Activated CD8-positive, alpha-beta T cell treated with anti-CD3 and anti-CD28 coated beads, Interleukin-2, amount 10 ng/mL, durations not matched to agents 7 days and 5 days (primary cell): ENCODE measurements around the gene NABP2. TPM values are rescaled to one million over a fixed set of nuclear protein-coding genes. Genes with fewer than 3 reads are reported as not detected.
A peak's percentile ranks its signal among the peaks of the same experiment; 100 is the strongest.

Source experiments
- ATAC-seq: fragments of 150-1000 bp; cut with Tn5 transposase; one replicate; pipeline ENCODE4 v1.10.0; 2021; ENCODE audit warnings: moderate library complexity
- CTCF ChIA-PET: fragments of 350-600 bp; sonication (Branson Sonifier 250); formaldehyde crosslinking; loops from one replicate; lab custom pipeline; 2021; ENCODE audit warnings: antibody characterized with exemption; lab: Charles Lee
- POLR2A ChIA-PET: fragments of 350-600 bp; sonication (Branson Sonifier 250); formaldehyde crosslinking; loops from one replicate; lab custom pipeline; 2021; ENCODE audit warnings: antibody characterized with exemption; lab: Charles Lee
- DNase-seq: peaks from one replicate; pipeline ENCODE4 v3.0.0-alpha.2; 2020
- H3K27ac Mint-ChIP-seq: one replicate; pipeline ENCODE4 v1.8.0; 2021; ENCODE audit warnings: mild to moderate bottlenecking, mixed read lengths
- H3K27me3 Mint-ChIP-seq: one replicate; pipeline ENCODE4 v1.8.0; 2021; ENCODE audit warnings: low read depth, mixed read lengths
- H3K36me3 Mint-ChIP-seq: one replicate; pipeline ENCODE4 v1.8.0; 2021; ENCODE audit warnings: low read depth, mixed read lengths
- H3K4me1 Mint-ChIP-seq: one replicate; pipeline ENCODE4 v1.8.0; 2021; ENCODE audit warnings: low read depth, mixed read lengths
- H3K4me3 Mint-ChIP-seq: one replicate; pipeline ENCODE4 v1.8.0; 2021; ENCODE audit warnings: mild to moderate bottlenecking, mixed read lengths
- H3K9me3 Mint-ChIP-seq: one replicate; pipeline ENCODE4 v1.8.0; 2022; ENCODE audit warnings: mixed read lengths; ENCODE audit not compliant: insufficient read depth
- total RNA-seq, 2 experiments: library from RNA; stranded (reverse); gene quantifications; one replicate each; pipeline ENCODE4 v1.2.3, GENCODE V29; 2021

The NABP2 gene
- total RNA-seq, 2 experiments from 2014 or later, result 64.3 to 69.5 TPM

DNA sequence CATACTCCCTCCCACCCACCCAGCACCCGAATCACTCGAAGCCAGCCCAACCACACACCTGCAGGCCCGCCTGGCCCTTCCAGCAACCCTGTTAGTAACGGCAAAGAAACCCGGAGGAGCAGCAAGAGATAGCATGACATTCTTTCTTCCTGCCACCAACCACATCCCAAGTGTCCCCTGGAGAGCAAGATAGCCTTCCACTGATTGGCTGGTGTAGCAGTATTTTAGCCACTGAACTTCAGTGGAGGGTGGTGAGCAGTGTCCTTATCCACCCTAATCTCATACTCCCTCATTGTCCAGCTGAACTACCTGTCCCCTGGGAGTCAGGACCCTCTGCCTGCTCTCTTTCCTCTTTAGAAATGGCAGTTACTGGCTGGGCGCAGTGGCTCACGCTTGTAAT is 4.9 kb downstream of the NABP2 start:
- CTCF ChIA-PET, result no interaction called here
- H3K9me3 Mint-ChIP-seq, result no peaks in the 10 kb centered on the region
- no peaks in the 10 kb centered on the region for H3K27me3 Mint-ChIP-seq
- H3K4me3 Mint-ChIP-seq, result no peak overlapping the region
- no peak overlapping the region for H3K27ac Mint-ChIP-seq
- peaks cover 20% of the 10 kb centered on the region for H3K36me3 Mint-ChIP-seq
- peaks cover 19% of the 10 kb centered on the region for H3K4me1 Mint-ChIP-seq
- DNase-seq (no peak), ATAC-seq (no peak)
- POLR2A ChIA-PET, result no interaction called here

DNA sequence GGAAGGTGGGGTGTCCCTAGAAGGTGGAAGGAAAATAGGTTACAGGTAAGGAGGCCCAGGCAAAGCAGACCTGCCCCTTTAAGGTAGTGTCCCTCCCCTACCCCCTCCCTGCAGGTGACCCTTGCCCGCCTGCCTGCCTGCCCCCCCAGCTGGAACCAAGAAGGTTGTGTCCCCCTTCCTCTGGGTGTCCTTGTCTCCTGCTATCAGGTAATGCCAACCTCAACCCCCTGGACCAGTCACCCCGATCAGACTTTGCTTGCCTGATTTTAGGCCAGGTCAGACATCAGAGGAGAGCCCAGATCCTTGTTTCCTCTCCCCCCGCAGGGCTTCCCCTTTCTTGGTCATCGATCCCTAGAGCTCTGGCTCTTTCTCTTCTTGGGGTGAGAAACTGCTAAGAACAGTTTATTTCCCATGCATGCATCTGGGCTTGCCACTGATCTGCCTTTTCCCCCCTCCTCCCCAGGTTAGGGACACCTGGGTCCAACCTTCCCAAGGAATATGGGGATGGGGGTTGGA is 5.8 kb downstream of the NABP2 start, which contains the start of gene SLC39A5:
Gene SLC39A5 (plus strand): TSS at position 136 of the 516 bp plus-strand sequence. CDS start 1,224 bp downstream, outside the sequence.
- H3K36me3 Mint-ChIP-seq, result peaks cover 20% of the 10 kb centered on the region
- H3K27me3 Mint-ChIP-seq, result no peaks in the 10 kb centered on the region
- ChIA-PET CTCF (no interaction called here), POLR2A (no interaction called here)
- DNase-seq (no peak), ATAC-seq (no peak)
- no peak within 1 kb of the TSS for H3K4me3 Mint-ChIP-seq
- H3K27ac Mint-ChIP-seq, result no peak within 1 kb of the TSS
- no peaks in the 10 kb centered on the region for H3K9me3 Mint-ChIP-seq
- peaks cover 12% of the 10 kb centered on the region for H3K4me1 Mint-ChIP-seq

DNA sequence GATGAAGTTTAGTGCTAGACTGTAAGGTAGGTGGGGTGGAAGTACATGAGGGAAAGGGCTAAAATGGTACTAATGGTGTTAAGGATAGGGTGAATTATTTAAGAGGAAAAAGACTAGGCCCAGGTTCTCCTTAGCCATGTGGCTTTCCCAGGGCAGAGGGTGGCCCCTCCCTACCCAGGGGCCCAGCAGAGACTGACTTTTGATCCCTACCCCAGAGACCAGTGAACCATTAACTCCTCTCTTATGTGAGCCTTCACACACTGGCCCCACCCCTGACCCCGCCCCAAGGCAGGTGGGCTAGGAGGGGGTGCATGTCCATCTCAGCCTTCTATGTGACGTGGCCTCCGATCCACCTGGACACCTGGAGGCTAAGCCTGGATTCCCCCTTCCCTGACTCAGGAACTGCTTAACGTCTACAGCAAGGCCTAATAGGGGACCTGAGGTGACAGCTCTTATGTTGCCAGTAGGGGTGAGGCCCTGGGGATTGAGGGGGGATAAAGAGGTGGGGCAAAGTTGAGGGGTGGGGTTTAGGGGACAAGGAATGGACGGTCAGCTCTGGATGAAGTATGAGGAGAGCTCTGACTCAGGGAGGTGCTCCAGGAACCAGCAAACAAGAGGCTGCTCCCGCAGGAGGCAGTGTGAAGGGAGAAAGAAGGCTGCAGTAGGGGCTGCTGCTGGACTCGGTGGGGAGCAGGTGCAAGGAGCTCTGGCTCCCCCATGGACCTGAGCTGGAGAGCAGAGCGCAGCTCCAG is 6.5 kb downstream of the NABP2 start:
- POLR2A ChIA-PET, result interaction anchor here (1.0 kb wide), 1 partner anchor 8 kb away, joined by 4 read pairs; the partner anchor contains the start of gene RNF41
- no peak for DNase-seq
- Mint-ChIP-seq H3K4me3 (no peak overlapping the region), H3K36me3 (peaks cover 15% of the 10 kb centered on the region), H3K27me3 (no peaks in the 10 kb centered on the region), H3K4me1 (peaks cover 6% of the 10 kb centered on the region), H3K9me3 (no peaks in the 10 kb centered on the region), H3K27ac (no peak overlapping the region)
- CTCF ChIA-PET, result interaction anchor here (1.3 kb wide), 1 partner anchor 183 kb away, joined by 3 read pairs; no protein-coding TSS in a partner anchor
- no peak for ATAC-seq

DNA sequence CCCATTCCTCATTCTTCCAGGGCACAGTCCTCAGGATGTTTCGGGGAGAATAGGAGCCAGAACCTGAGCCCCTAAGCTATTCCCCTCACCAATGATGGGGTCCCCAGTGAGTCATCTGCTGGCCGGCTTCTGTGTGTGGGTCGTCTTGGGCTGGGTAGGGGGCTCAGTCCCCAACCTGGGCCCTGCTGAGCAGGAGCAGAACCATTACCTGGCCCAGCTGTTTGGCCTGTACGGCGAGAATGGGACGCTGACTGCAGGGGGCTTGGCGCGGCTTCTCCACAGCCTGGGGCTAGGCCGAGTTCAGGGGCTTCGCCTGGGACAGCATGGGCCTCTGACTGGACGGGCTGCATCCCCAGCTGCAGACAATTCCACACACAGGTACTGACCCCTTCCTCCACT is 7.0 kb downstream of the NABP2 start:
- ATAC-seq (no peak), DNase-seq (no peak)
- Mint-ChIP-seq H3K9me3 (no peaks in the 10 kb centered on the region), H3K27me3 (no peaks in the 10 kb centered on the region), H3K4me1 (peaks cover 2% of the 10 kb centered on the region), H3K27ac (no peak overlapping the region), H3K36me3 (peaks cover 12% of the 10 kb centered on the region), H3K4me3 (no peak overlapping the region)
- ChIA-PET CTCF (interaction anchor here (1.3 kb wide), 1 partner anchor 184 kb away, joined by 3 read pairs; no protein-coding TSS in a partner anchor), POLR2A (interaction anchor here (1.0 kb wide), 1 partner anchor 9 kb away, joined by 4 read pairs; the partner anchor contains the start of gene RNF41)

DNA sequence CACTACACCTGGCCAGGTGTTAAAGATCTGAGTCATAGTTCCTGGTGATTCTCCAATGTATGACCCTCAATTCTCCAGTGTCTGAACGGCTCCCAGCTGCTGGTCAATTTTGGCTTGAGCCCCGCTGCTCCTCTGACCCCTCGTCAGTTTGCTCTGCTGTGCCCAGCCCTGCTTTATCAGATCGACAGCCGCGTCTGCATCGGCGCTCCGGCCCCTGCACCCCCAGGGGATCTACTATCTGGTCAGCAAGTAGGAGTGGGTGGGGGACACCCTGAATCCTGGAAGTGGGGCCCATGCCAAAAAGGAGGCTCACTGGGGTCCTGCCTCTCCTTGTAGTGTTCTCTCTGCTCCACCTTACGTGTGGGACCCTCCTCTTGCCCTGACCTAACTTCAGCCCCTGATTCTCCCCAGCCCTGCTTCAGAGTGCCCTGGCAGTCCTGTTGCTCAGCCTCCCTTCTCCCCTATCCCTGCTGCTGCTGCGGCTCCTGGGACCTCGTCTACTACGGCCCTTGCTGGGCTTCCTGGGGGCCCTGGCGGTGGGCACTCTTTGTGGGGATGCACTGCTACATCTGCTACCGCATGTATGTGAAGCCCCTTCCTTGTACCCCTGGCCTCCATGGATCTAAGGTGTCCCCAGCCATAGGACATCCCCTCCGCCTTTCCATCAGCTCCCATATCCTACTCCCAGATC is 10.7 kb downstream of the NABP2 start:
- no peaks in the 10 kb centered on the region for H3K27me3 Mint-ChIP-seq
- no peaks in the 10 kb centered on the region for H3K4me1 Mint-ChIP-seq
- CTCF ChIA-PET, result interaction anchor here (1.1 to 1.9 kb wide), 2 partner anchors 13 to 229 kb away, joined by 3 to 6 read pairs; partner anchors contain the start of gene RNF41
- H3K9me3 Mint-ChIP-seq, result no peaks in the 10 kb centered on the region
- H3K4me3 Mint-ChIP-seq, result no peak overlapping the region
- H3K36me3 Mint-ChIP-seq, result no peaks in the 10 kb centered on the region
- POLR2A ChIA-PET, result interaction anchor here (0.7 kb wide), 1 partner anchor 256 kb away, joined by 3 read pairs; no protein-coding TSS in a partner anchor
- DNase-seq (no peak), ATAC-seq (no peak)
- no peak overlapping the region for H3K27ac Mint-ChIP-seq

DNA sequence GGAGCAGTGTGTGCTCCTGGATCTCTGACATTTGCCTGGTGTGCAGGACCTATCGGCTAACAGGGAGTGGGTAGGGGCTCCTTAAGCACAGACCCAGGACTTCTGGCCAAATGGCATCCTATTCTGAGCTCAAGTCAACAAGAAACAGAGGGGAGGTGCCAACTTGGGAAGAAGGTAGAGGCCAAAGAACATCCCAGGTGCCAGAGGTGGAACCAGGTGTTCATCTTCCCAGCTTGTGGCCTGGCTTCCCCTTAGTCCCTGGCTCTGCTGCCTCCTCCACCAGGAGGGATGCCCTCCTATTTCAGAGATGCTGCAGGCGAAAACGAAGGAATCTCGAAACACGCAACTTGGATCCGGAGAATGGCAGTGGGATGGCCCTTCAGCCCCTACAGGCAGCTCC is 11.9 kb downstream of the NABP2 start:
- H3K27ac Mint-ChIP-seq, result no peak overlapping the region
- ChIA-PET POLR2A (no interaction called here), CTCF (interaction anchor here (1.6 kb wide), 1 partner anchor 14 kb away, joined by 3 read pairs; the partner anchor contains the start of gene RNF41)
- H3K9me3 Mint-ChIP-seq, result no peaks in the 10 kb centered on the region
- H3K36me3 Mint-ChIP-seq, result peaks cover 4% of the 10 kb centered on the region
- no peaks in the 10 kb centered on the region for H3K27me3 Mint-ChIP-seq
- no peak for ATAC-seq
- no peak overlapping the region for H3K4me3 Mint-ChIP-seq
- DNase-seq, result no peak
- H3K4me1 Mint-ChIP-seq, result no peaks in the 10 kb centered on the region

DNA sequence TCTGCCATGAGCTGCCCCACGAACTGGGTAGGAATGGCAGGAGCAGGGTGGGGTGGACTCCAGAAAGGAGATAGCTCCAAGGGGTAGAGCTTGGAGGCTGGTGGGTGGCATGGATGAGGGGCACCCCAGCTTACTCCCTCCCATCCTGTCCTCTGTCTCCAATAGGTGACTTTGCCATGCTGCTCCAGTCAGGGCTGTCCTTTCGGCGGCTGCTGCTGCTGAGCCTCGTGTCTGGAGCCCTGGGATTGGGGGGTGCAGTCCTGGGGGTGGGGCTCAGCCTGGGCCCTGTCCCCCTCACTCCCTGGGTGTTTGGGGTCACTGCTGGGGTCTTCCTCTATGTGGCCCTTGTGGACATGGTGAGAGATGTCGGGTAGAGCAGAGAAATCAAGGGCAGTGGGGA is 12.8 kb downstream of the NABP2 start:
- Mint-ChIP-seq H3K9me3 (no peaks in the 10 kb centered on the region), H3K27me3 (no peaks in the 10 kb centered on the region), H3K4me3 (no peak overlapping the region), H3K27ac (no peak overlapping the region), H3K4me1 (no peaks in the 10 kb centered on the region), H3K36me3 (peaks cover 11% of the 10 kb centered on the region)
- ATAC-seq, result no peak
- POLR2A ChIA-PET, result interaction anchor here (0.5 kb wide), 1 partner anchor 48 kb away, joined by 3 read pairs; no protein-coding TSS in a partner anchor
- CTCF ChIA-PET, result interaction anchor here (1.6 kb wide), 1 partner anchor 15 kb away, joined by 3 read pairs; the partner anchor contains the start of gene RNF41
- no peak for DNase-seq

DNA sequence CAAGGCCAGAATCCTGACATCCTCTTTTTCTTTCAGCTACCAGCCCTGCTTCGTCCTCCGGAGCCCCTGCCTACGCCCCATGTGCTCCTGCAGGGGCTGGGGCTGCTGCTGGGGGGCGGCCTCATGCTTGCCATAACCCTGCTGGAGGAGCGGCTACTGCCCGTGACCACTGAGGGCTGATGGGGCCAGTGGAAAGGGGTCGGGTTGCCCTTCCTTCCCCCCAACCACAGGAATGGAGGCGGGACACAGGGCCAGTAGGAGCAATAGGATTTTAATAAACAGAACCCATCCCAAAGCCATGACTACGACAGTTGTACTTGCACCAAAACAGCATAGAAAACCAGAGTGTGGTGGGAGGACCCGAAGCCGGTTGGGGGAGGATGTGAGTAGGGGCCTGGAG is 13.4 kb downstream of the NABP2 start:
- H3K9me3 Mint-ChIP-seq, result no peaks in the 10 kb centered on the region
- no peaks in the 10 kb centered on the region for H3K27me3 Mint-ChIP-seq
- ChIA-PET CTCF (interaction anchor here (1.6 kb wide), 1 partner anchor 15 kb away, joined by 3 read pairs; the partner anchor contains the start of gene RNF41), POLR2A (no interaction called here)
- no peak overlapping the region for H3K27ac Mint-ChIP-seq
- peaks cover 11% of the 10 kb centered on the region for H3K36me3 Mint-ChIP-seq
- no peaks in the 10 kb centered on the region for H3K4me1 Mint-ChIP-seq
- no peak for DNase-seq
- H3K4me3 Mint-ChIP-seq, result no peak overlapping the region
- ATAC-seq, result no peak

DNA sequence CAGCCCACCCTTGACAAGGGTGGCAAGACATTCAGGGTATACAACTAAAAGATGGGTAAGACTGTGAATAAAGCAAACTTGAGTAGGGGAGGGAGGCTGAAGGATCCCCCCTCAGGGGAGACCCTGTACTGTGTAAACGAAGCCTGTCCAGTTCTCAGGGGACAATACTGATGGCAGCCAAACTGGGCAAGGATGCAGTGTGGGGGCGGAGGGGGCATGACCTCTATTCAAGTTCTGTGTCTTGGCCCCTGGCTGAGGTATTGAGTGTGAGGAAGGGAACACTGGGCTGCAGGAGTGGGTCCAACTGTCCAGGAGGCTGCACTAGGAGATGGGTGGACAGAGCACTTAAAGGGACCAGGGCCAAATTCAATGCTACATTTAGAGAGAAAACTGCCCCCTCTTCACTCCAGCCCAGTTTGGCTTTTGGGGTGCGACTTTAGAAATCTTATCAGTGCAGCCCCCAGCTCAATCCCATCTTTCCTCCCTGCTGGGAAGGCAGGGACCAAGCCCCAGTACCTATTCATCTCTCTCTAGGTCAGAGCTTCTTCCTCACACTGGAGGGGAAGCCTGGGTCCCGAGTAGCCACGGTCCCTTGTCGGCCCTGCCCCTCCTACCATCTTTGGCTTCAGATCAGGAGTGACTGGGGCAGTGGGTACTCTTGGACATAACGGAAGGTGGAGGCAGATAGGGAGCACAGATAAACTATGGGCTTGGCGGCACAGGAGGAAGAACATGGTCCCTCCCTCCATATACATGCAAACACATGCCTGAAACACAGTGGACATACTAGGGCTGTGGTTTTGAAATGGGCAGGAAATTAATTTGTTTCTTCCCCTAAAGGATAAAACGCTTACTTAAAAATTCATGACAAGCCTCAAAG is 17.5 kb downstream of the NABP2 start:
- no peaks in the 10 kb centered on the region for H3K4me1 Mint-ChIP-seq
- DNase-seq, result no peak
- no peaks in the 10 kb centered on the region for H3K27me3 Mint-ChIP-seq
- CTCF ChIA-PET, result no interaction called here
- peak overlapping the region; percentile 2 for H3K27ac Mint-ChIP-seq
- POLR2A ChIA-PET, result no interaction called here
- H3K36me3 Mint-ChIP-seq, result peaks cover 32% of the 10 kb centered on the region
- H3K9me3 Mint-ChIP-seq, result no peaks in the 10 kb centered on the region
- no peak overlapping the region for H3K4me3 Mint-ChIP-seq
- ATAC-seq, result no peak

DNA sequence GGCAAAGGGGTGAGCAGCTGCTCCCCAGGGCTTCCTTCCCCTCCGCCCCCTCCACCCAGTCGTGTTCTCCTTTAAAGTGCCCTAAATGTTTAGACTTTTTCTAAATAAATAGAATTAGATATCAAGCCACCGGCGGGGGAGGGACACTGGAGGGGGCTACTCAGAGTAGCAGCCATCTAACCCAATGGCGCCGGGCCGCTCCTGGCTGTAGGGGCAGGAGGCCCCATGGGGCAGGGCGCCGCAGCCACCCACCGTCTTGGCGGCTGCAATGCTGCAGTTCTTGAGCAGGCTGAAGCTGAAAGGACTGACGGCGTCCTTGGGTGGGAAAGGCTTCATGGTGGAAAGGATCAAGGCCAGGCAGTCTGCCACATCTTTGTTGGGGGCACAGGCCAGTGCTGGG is 18.8 kb downstream of the NABP2 start:
- ChIA-PET POLR2A (no interaction called here), CTCF (no interaction called here)
- Mint-ChIP-seq H3K4me3 (no peak overlapping the region), H3K36me3 (peaks cover 41% of the 10 kb centered on the region), H3K27ac (no peak overlapping the region), H3K27me3 (no peaks in the 10 kb centered on the region), H3K9me3 (no peaks in the 10 kb centered on the region), H3K4me1 (no peaks in the 10 kb centered on the region)
- DNase-seq, result no peak
- no peak for ATAC-seq

DNA sequence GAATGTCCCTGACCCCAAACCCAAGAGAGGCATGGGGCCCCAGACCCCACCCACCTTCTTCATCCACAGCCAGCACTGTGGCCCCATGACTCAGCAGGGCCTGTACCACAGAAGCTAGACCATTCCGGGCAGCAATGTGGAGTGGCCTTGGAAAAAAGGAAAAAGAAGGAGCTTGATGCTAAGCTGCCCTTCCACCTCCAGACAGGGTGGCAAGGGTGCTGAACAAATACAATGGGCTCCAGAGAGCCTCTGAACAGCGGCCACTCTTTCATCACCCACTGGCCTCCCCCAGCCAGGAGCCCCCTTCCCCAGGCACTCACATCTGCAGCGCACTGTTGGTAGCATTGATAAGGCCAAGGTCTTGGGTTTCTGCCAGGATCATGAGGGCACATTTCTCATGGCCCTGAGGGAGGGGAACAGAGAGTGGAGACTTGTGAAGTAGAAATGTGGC is 19.6 kb downstream of the NABP2 start:
- Mint-ChIP-seq H3K9me3 (no peaks in the 10 kb centered on the region), H3K4me1 (no peaks in the 10 kb centered on the region), H3K27me3 (no peaks in the 10 kb centered on the region), H3K4me3 (no peak overlapping the region), H3K36me3 (peaks cover 41% of the 10 kb centered on the region), H3K27ac (no peak overlapping the region)
- ATAC-seq (no peak), DNase-seq (no peak)
- POLR2A ChIA-PET, result no interaction called here
- CTCF ChIA-PET, result no interaction called here
